ENCODE measurements around the gene RNF32. TPM values are rescaled to one million over a fixed set of nuclear protein-coding genes. Genes with fewer than 3 reads are reported as not detected.
A peak's percentile ranks its signal among the peaks of the same experiment; 100 is the strongest.
"Not testable (repeated sequence)": the region's sequence is repeated elsewhere in the genome, so short reads cannot be mapped to it uniquely, and the experiment has no call there.

The RNF32 gene
- total RNA-seq, 1 experiment from 2014 or later, result 0.47 TPM

GRCh38 chr7:156642306-156643045 lies 1.9 kb downstream of the RNF32 start:
- DNase-seq (ENCODE audit: low read depth), result no peak

GRCh38 chr7:156647330-156647729 lies 6.8 kb downstream of the RNF32 start:
- not testable (repeated sequence) for DNase-seq (ENCODE audit: low read depth)

GRCh38 chr7:156650042-156650441 lies 9.5 kb downstream of the RNF32 start:
- no peak for DNase-seq (ENCODE audit: low read depth)

- DNase-seq (ENCODE audit: low read depth), result no peak
These were observed 10.9 kb downstream of the RNF32 start for GRCh38 chr7:156651474-156651873.

GRCh38 chr7:156652886-156653568 lies 12.5 kb downstream of the RNF32 start:
- DNase-seq (ENCODE audit: low read depth), result peak; percentile 27

- no peak for DNase-seq (ENCODE audit: low read depth)
These were observed 14.1 kb downstream of the RNF32 start for GRCh38 chr7:156654511-156655234.

- no peak for DNase-seq (ENCODE audit: low read depth)
These were observed 14.7 kb downstream of the RNF32 start for GRCh38 chr7:156655251-156655650.

GRCh38 chr7:156655983-156656382 lies 15.4 kb downstream of the RNF32 start:
- DNase-seq (ENCODE audit: low read depth), result no peak

GRCh38 chr7:156656598-156656997 lies 16.0 kb downstream of the RNF32 start:
- no peak for DNase-seq (ENCODE audit: low read depth)

- DNase-seq (ENCODE audit: low read depth), result no peak
These were observed 17.1 kb downstream of the RNF32 start for GRCh38 chr7:156657681-156658080.

GRCh38 chr7:156659203-156659602 lies 18.6 kb downstream of the RNF32 start:
- DNase-seq (ENCODE audit: low read depth), result no peak

- DNase-seq (ENCODE audit: low read depth), result no peak
These were observed 19.4 kb downstream of the RNF32 start for GRCh38 chr7:156659961-156660360.

GRCh38 chr7:156661637-156662036 lies 21.1 kb downstream of the RNF32 start:
- no peak for DNase-seq (ENCODE audit: low read depth)

- DNase-seq (ENCODE audit: low read depth), result no peak
These were observed 21.7 kb downstream of the RNF32 start for GRCh38 chr7:156662277-156662676.

GRCh38 chr7:156665101-156665500 lies 24.5 kb downstream of the RNF32 start:
- no peak for DNase-seq (ENCODE audit: low read depth)

GRCh38 chr7:156666368-156667109 lies 26.0 kb downstream of the RNF32 start:
- DNase-seq (ENCODE audit: low read depth), result no peak

- no peak for DNase-seq (ENCODE audit: low read depth)
These were observed 26.5 kb downstream of the RNF32 start for GRCh38 chr7:156667110-156667426.

GRCh38 chr7:156668130-156668741 lies 27.7 kb downstream of the RNF32 start:
- DNase-seq (ENCODE audit: low read depth), result peak; percentile 5

- no peak for DNase-seq (ENCODE audit: low read depth)
These were observed 28.7 kb downstream of the RNF32 start for GRCh38 chr7:156669035-156669828.

GRCh38 chr7:156673454-156673853 lies 32.9 kb downstream of the RNF32 start:
- no peak for DNase-seq (ENCODE audit: low read depth)

- no peak for DNase-seq (ENCODE audit: low read depth)
These were observed 33.3 kb downstream of the RNF32 start for GRCh38 chr7:156673902-156674301.
